ENCODE results near the gene CCDC191. TPM values are rescaled to one million over a fixed set of nuclear protein-coding genes. Genes with fewer than 3 reads are reported as not detected.

The CCDC191 gene
- total RNA-seq, 4 donors from 2014 or later = 4.1 to 9.8 (median 7.0) TPM

DNA sequence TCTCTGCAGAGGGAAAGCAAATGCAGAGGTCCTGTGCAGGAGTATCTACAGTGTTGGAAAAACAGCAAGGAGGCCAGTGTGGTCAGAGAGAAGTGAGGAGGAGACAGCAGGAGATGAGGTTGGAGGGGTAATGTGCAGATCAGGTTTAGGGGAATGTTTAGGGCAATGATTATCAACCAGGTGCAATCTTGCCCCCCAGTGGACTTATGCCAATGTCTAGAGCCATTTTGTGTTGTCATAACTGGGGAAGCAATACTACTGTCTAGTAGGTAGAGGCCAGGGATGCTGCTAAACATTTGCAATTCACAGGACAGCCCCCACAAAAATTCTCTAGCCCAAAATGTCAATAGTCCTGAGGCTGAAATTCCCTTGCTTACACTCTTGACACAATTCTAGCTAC lies 13.1 kb downstream of the CCDC191 start:
- intact Hi-C loops (cut with DNase I; ENCODE audit: low total_unique reads) = no loop called here
- Histone ChIP-seq H3K4me3 (no peak overlapping the region), H3K27ac (no peak overlapping the region), H3K4me1 (no peaks in the 10 kb centered on the region), H3K27me3 (no peaks in the 10 kb centered on the region), H3K36me3 (no peaks in the 10 kb centered on the region), H3K9me3 (no peaks in the 10 kb centered on the region)
- TF ChIP-seq POLR2A (IDR thresholded peaks at IDR 0.05) = no peak
- TF ChIP-seq CTCF (IDR thresholded peaks at IDR 0.05) = no peak
- DNase-seq = no peak

GRCh38 chr3:114035896-114036295 lies 20.4 kb downstream of the CCDC191 start:
- Histone ChIP-seq H3K27me3 (no peaks in the 10 kb centered on the region), H3K9me3 (no peaks in the 10 kb centered on the region), H3K4me3 (no peak overlapping the region), H3K4me1 (no peaks in the 10 kb centered on the region), H3K27ac (no peak overlapping the region), H3K36me3 (peaks cover 0 to under 1% of the 10 kb centered on the region in 2 donors)
- DNase-seq = no peak
- no peak for TF ChIP-seq CTCF (IDR thresholded peaks at IDR 0.05)
- TF ChIP-seq POLR2A (IDR thresholded peaks at IDR 0.05) = no peak
- intact Hi-C loops (cut with DNase I; ENCODE audit: low total_unique reads) = no loop called here

DNA sequence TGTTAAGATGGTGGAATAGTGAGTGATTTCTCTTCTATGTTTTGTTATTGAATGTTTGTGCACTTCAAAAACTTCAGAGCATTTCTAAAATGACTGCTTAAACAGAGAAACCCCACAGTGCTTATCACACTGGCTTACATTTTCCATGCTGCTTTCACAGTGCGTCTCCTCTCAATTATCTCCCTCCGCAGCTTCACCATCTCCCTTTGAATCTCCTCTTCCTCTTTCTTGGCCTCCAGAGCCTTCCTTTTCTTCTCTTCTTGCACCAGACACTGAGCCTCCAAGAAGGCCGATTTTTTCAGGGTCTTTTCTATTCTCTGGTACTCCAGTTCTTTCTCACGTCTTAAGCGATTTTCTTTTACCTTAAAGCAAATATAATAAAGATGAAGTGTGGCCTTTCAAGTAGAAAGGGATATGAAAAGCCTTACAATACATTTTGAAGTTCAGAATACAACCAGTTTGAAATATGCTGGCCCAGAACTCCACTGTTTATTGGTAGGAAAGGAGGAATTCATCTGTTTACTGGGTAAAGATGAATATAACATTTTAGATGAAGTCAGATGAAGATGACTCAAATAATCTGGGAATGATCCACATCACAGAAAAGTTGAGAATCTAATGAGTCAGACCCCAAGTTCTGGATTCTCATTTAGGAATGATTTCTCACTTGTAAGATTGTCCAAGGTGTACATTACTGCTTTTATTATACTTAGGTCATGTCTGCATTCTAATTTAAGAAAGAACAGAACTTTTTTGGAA lies 21.4 kb downstream of the CCDC191 start:
- Histone ChIP-seq H3K27ac (no peak overlapping the region), H3K4me1 (no peaks in the 10 kb centered on the region), H3K27me3 (no peaks in the 10 kb centered on the region), H3K4me3 (no peak overlapping the region), H3K9me3 (no peaks in the 10 kb centered on the region), H3K36me3 (peaks cover 0 to 2% of the 10 kb centered on the region in 2 donors)
- no peak for DNase-seq
- intact Hi-C loops (cut with DNase I; ENCODE audit: low total_unique reads) = no loop called here
- TF ChIP-seq CTCF (IDR thresholded peaks at IDR 0.05) (no peak), POLR2A (IDR thresholded peaks at IDR 0.05) (no peak)

DNA sequence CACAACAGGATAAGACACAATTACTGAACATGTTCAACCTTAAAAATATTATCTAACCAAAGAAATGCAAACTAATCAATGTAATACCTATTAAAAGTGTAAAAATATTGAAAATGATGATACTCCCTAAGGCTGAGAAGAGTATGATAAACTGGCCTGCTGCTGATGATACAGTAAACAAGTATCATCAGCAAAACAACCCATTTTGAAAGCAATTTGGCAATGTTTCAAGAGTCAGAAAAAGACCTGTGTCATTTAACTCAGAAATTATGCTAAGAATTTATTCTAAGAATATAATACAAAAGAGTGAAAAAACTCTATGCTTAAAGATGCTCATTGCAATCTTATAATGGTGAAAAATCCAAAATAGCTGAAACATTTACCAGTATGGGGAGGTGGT lies 22.1 kb downstream of the CCDC191 start:
- Histone ChIP-seq H3K27me3 (no peaks in the 10 kb centered on the region), H3K9me3 (no peaks in the 10 kb centered on the region), H3K4me3 (no peak overlapping the region), H3K27ac (no peak overlapping the region), H3K36me3 (peaks cover 0 to 2% of the 10 kb centered on the region in 2 donors), H3K4me1 (no peaks in the 10 kb centered on the region)
- TF ChIP-seq POLR2A (IDR thresholded peaks at IDR 0.05) (no peak), CTCF (IDR thresholded peaks at IDR 0.05) (no peak)
- no peak for DNase-seq
- intact Hi-C loops (cut with DNase I; ENCODE audit: low total_unique reads) = no loop called here

DNA sequence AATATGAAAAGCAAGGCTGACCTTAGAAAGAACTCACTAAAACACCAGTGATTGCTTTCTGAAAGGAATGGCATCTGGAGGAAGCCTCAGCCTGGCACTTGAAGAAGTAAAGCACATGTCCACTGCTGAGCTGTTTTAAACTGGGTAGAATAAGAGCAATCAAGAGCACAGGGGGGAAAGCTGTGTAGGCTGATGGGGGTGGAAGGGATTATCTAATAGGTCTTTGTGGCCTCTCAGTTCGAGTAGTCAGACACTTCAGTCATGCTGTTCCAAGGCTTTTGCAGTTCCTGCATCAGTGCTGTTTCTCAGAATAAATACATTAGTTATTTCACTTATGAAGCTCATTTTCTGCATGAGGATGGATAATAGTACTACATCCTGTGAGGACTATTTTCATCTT lies 22.6 kb downstream of the CCDC191 start:
- no peak for DNase-seq
- intact Hi-C loops (cut with DNase I; ENCODE audit: low total_unique reads) = no loop called here
- TF ChIP-seq CTCF (IDR thresholded peaks at IDR 0.05) = no peak
- no peak for TF ChIP-seq POLR2A (IDR thresholded peaks at IDR 0.05)

More for the DNA sequence above, 22.6 kb downstream of the CCDC191 start:
- Histone ChIP-seq H3K36me3 (peaks cover 0 to 2% of the 10 kb centered on the region in 2 donors), H3K9me3 (no peaks in the 10 kb centered on the region), H3K4me3 (no peak overlapping the region), H3K27ac (no peak overlapping the region), H3K27me3 (no peaks in the 10 kb centered on the region), H3K4me1 (no peaks in the 10 kb centered on the region)

Measured in uterus (tissue), 4 donors.